ENCODE data around the gene ERH.
"Not testable (repeated sequence)": the region's sequence is repeated elsewhere in the genome, so short reads cannot be mapped to it uniquely, and the experiment has no call there.

The ERH gene

GRCh38 chr14:69392481-69392880, 5.6 kb downstream of the ERH start:
- no peak for DNase-seq

- not testable (repeated sequence) for DNase-seq
Measured at GRCh38 chr14:69391400-69391799, 6.7 kb downstream of the ERH start.

- no peak for DNase-seq
Measured at GRCh38 chr14:69387311-69387710, 10.8 kb downstream of the ERH start.

GRCh38 chr14:69378274-69378673, 19.8 kb downstream of the ERH start:
- no peak for DNase-seq

- no peak for DNase-seq
Measured at GRCh38 chr14:69376439-69376838, 21.7 kb downstream of the ERH start.

GRCh38 chr14:69375722-69376121, 22.4 kb downstream of the ERH start:
- no peak for DNase-seq

- no peak for DNase-seq
Measured at GRCh38 chr14:69375182-69375581, 22.9 kb downstream of the ERH start.

GRCh38 chr14:69374235-69374634, 23.9 kb downstream of the ERH start:
- no peak for DNase-seq

- no peak for DNase-seq
Measured at GRCh38 chr14:69373104-69373503, 25.0 kb downstream of the ERH start.

GRCh38 chr14:69372146-69372545, 26.0 kb downstream of the ERH start:
- no peak for DNase-seq

GRCh38 chr14:69370061-69370460, 28.0 kb downstream of the ERH start:
- no peak for DNase-seq

- no peak for DNase-seq
Measured at GRCh38 chr14:69368381-69368780, 29.7 kb downstream of the ERH start.

GRCh38 chr14:69366761-69367160, 31.3 kb downstream of the ERH start:
- no peak for DNase-seq

GRCh38 chr14:69366069-69366468, 32.0 kb downstream of the ERH start:
- no peak for DNase-seq

- no peak for DNase-seq
Measured at GRCh38 chr14:69364378-69364777, 33.7 kb downstream of the ERH start.

GRCh38 chr14:69363964-69364363, 34.1 kb downstream of the ERH start:
- no peak for DNase-seq

- DNase-seq: no peak
Measured at GRCh38 chr14:69363055-69363454, 35.0 kb downstream of the ERH start.

GRCh38 chr14:69360438-69361108, 37.5 kb downstream of the ERH start:
- no peak for DNase-seq

GRCh38 chr14:69358966-69359365, 39.1 kb downstream of the ERH start:
- DNase-seq: no peak

- DNase-seq: peak; percentile 25
Measured at GRCh38 chr14:69358233-69358963, 39.7 kb downstream of the ERH start.

- no peak for DNase-seq
Measured at GRCh38 chr14:69357544-69358200, 40.4 kb downstream of the ERH start.

- no peak for DNase-seq
Measured at GRCh38 chr14:69356903-69357543, 41.1 kb downstream of the ERH start.

GRCh38 chr14:69355607-69356281, 42.4 kb downstream of the ERH start:
- DNase-seq: no peak
